Natural killer cell treated with Interleukin-12 subunit alpha and Interleukin-12 subunit beta and Interleukin-15 and Interleukin-18, amount 100 ng/mL, for 72 hours (primary cell): Measurements from ENCODE around the gene ARHGAP29. TPM values are rescaled to one million over a fixed set of nuclear protein-coding genes. Genes with fewer than 3 reads are reported as not detected.

Experiments used
- ATAC-seq, 2 donors: fragments of 150-1000 bp; cut with Tn5 transposase in 1 of 2; sonication (Bioruptor Pico), chemical (Tn5 transposase) in 1 of 2; 2 replicates each; pipeline ENCODE4 v1.10.0; 2021
- DNase-seq: peaks from one replicate; pipeline ENCODE4 v3.0.0; 2022; ENCODE audit warnings: low spot score
- H3K27ac Mint-ChIP-seq, 2 donors: 1 replicate in 1 of 2; 2 replicates in 1 of 2; pipeline ENCODE4 v1.8.0; 2022; ENCODE audit warnings: mixed read lengths in 2 of 2, mild to moderate bottlenecking in 1 of 2, moderate library complexity in 1 of 2
- H3K27me3 Mint-ChIP-seq, 2 donors: 1 replicate in 1 of 2; 2 replicates in 1 of 2; pipeline ENCODE4 v1.8.0; 2022; ENCODE audit warnings: mixed read lengths in 2 of 2
- H3K36me3 Mint-ChIP-seq: one replicate; pipeline ENCODE4 v1.8.0; 2022; ENCODE audit warnings: mixed read lengths
- H3K4me1 Mint-ChIP-seq, 2 donors: 1 replicate in 1 of 2; 2 replicates in 1 of 2; pipeline ENCODE4 v1.8.0; 2022; ENCODE audit warnings: low read depth in 2 of 2, mixed read lengths in 2 of 2, mild to moderate bottlenecking in 1 of 2
- H3K4me3 Mint-ChIP-seq: one replicate; pipeline ENCODE4 v1.8.0; 2022; ENCODE audit warnings: mixed read lengths
- H3K9me3 Mint-ChIP-seq: 2 replicates; pipeline ENCODE4 v1.8.0; 2022; ENCODE audit warnings: mixed read lengths
- total RNA-seq, 2 donors: library from RNA; stranded (reverse); gene quantifications; one replicate each; pipeline ENCODE4 v1.2.3, GENCODE V29; 2022

The ARHGAP29 gene
- total RNA-seq, 2 donors from 2014 or later = not detected

DNA sequence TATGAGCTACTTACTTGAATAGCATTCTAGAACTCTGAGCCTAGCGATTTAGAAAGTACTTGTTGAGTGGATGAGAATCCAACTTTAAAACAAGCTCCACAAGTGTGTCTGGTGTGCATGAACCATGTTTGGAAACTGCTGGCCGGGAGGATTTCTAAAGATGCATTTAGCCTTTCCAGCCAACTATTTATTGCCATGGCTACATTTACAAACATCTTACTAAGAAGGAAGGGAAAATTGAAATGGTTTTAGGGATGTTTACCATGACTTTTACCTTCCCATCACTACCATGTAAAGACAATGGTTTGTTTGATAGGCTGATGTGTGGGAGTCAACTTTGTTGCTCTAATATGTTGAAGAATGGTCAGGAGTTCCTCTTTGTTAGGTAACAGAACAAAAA is 37.7 kb upstream of the ARHGAP29 start:
- Mint-ChIP-seq H3K9me3 (no peaks in the 10 kb centered on the region), H3K27ac (no peak overlapping the region), H3K4me1 (no peaks in the 10 kb centered on the region), H3K36me3 (no peaks in the 10 kb centered on the region), H3K27me3 (peaks cover 15 to 36% of the 10 kb centered on the region in 2 donors), H3K4me3 (no peak overlapping the region)
- no peak for DNase-seq
- no peak for ATAC-seq

DNA sequence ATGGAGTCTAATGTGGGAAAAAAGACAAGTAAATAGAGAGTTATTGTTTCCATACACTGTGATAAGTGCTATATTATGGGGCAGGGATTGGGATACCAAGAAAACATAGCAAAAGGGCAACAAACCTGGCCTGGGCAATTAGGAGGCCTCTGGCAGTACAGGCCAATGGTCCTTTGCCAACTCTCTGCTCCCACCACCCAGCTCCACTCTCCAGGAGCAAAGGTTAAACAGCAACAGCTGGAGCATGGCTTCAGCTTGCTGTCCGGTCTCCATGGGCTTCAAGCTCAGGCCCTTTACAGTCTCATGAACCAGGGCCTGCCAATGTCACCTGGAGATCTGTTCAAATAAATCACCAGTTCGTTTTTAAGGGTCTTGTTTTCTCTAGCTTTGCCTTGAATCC is 37.2 kb upstream of the ARHGAP29 start:
- Mint-ChIP-seq H3K9me3 (no peaks in the 10 kb centered on the region), H3K4me1 (no peaks in the 10 kb centered on the region), H3K27ac (no peak overlapping the region), H3K36me3 (no peaks in the 10 kb centered on the region), H3K27me3 (peaks cover 15 to 33% of the 10 kb centered on the region in 2 donors), H3K4me3 (no peak overlapping the region)
- ATAC-seq = no peak
- no peak for DNase-seq

DNA sequence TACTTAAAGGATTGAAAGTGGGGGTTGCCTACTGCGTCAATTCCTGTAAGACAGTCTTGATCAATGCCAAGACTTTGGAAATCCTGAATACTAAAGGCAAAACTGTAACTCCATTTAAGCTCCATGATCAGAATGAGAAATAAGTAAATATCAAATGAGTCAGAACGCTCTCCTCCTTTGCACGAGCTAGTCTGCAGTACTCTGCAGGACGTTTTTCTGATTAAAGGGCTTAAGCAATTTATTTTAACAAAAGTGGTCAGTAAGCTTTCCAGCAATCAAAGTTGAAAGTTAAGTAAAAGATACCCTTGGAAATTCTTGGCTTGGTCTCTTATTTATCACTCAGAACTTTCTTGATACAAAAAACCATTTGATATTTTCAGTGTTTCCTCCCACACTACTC is 35.7 kb upstream of the ARHGAP29 start:
- H3K4me1 Mint-ChIP-seq = no peaks in the 10 kb centered on the region
- no peaks in the 10 kb centered on the region for H3K9me3 Mint-ChIP-seq
- no peaks in the 10 kb centered on the region for H3K36me3 Mint-ChIP-seq
- DNase-seq (no peak), ATAC-seq (no peak)
- no peak overlapping the region for H3K27ac Mint-ChIP-seq
- peaks cover 21 to 33% of the 10 kb centered on the region in 2 donors for H3K27me3 Mint-ChIP-seq
- no peak overlapping the region for H3K4me3 Mint-ChIP-seq

DNA sequence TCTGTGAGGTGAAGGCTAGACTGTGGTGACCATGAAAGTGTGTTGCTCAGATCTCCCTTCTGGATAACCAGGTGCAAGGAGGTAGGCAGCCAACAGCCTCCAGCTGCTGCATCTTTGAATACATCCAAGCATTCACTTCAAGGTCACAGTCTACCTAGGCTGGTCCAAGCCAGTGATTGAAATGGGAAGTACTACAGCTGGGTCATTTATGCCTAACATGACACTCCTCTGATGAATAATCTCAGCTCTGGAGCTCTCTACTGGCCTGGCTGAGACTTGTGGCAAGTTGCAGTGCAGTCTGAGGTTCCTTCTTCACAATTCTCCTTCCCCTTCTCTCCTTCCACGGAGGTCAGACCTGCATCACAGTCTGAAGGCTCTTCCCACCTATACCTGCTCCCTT is 35.0 kb upstream of the ARHGAP29 start:
- H3K27ac Mint-ChIP-seq = no peak overlapping the region

DNA sequence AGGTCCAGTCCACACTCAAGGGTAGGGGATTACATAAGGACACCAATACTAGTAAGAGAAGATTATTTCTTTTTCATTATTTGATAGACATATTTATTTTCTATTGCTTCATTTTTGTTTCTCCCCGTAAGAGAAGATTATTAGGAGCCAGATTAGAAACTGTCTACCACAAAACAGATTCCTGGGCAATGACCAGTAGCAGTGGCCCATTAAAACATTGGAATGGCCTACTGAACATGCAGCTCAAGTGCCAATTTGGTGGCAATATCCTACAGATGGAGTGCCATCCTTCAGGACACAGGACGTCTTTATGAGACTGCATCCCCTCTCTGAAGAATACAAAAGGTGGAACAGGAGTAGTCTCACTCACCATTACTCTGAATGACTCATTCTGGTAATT is 34.0 kb upstream of the ARHGAP29 start:
- H3K27ac Mint-ChIP-seq = no peak overlapping the region
- H3K27me3 Mint-ChIP-seq = peaks cover 25 to 46% of the 10 kb centered on the region in 2 donors
- ATAC-seq = no peak
- H3K36me3 Mint-ChIP-seq = no peaks in the 10 kb centered on the region
- no peaks in the 10 kb centered on the region for H3K9me3 Mint-ChIP-seq
- H3K4me3 Mint-ChIP-seq = no peak overlapping the region
- DNase-seq = no peak
- no peaks in the 10 kb centered on the region for H3K4me1 Mint-ChIP-seq

More for the DNA sequence above, 35.0 kb upstream of the ARHGAP29 start:
- no peak overlapping the region for H3K4me3 Mint-ChIP-seq
- ATAC-seq = peak in 1 of 2 donors; percentile 28
- H3K27me3 Mint-ChIP-seq = peaks cover 18 to 37% of the 10 kb centered on the region in 2 donors
- no peaks in the 10 kb centered on the region for H3K36me3 Mint-ChIP-seq
- no peaks in the 10 kb centered on the region for H3K4me1 Mint-ChIP-seq
- DNase-seq = no peak
- H3K9me3 Mint-ChIP-seq = no peaks in the 10 kb centered on the region

DNA sequence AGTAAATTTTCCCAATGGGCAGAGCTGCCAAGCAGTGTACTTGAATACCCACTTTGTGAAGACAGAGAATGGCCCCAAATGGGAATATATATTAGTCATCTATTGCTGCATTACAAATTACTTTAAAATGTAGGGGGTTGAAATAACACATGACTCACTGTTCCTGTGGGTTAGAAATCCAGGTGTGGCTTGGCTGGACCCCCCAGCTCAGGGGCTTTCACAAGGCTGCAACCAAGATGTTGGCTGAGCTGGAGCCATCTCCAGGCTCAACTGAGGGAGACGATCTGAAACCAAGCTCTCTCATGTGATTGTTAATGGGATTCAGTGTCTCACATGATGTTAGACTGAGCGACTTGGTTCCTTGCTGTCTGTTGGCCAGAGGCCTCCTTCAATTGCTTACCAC is 33.4 kb upstream of the ARHGAP29 start:
- H3K36me3 Mint-ChIP-seq = no peaks in the 10 kb centered on the region
- no peaks in the 10 kb centered on the region for H3K4me1 Mint-ChIP-seq
- no peak overlapping the region for H3K27ac Mint-ChIP-seq
- no peaks in the 10 kb centered on the region for H3K9me3 Mint-ChIP-seq
- no peak for DNase-seq
- H3K27me3 Mint-ChIP-seq = peaks cover 28 to 49% of the 10 kb centered on the region in 2 donors
- H3K4me3 Mint-ChIP-seq = no peak overlapping the region
- ATAC-seq = peak in 1 of 2 donors; percentile 33

DNA sequence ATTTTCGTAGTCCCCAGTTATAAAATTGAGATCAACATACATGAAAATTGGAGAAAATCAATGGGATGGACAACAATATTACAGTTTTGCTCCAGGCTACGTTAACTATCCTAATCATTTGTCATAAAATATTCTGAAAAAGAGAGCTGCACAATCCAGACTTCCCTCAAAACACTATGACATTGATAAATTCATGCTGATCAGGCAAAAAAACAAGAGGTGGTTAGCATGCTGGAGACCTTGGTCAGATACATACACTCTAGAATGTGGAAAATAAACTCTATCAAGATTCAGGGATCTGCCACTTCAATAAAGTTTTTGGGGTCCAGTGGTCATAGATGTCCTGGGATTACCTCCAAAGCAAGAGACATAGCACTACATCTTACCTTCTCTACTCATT is 32.5 kb upstream of the ARHGAP29 start:
- Mint-ChIP-seq H3K4me3 (no peak overlapping the region), H3K9me3 (no peaks in the 10 kb centered on the region), H3K4me1 (no peaks in the 10 kb centered on the region), H3K27ac (no peak overlapping the region), H3K36me3 (no peaks in the 10 kb centered on the region), H3K27me3 (peaks cover 28 to 46% of the 10 kb centered on the region in 2 donors)
- ATAC-seq (no peak), DNase-seq (no peak)

DNA sequence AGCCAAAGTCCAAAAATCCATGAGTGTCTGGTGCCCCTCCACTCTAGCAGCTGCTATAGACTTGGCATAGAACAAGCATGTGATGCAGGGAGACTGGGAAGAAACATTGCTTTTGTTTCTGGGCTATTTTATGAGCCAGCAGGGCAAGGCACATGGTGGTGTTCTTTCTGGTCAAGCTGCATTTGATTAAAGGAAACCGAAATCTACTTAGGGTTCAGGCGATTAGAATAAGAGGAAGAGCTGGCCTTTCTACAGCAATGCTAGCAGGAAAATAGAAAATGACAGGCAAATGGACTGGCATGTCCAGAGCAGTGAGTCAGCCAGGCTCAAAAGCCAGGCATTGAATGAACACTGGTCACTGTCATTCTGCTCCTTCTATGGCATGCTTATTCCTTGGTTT is 28.5 kb upstream of the ARHGAP29 start:
- H3K27ac Mint-ChIP-seq = no peak overlapping the region
- DNase-seq (no peak), ATAC-seq (peak in 1 of 2 donors; percentile 29)
- no peaks in the 10 kb centered on the region for H3K9me3 Mint-ChIP-seq
- H3K36me3 Mint-ChIP-seq = no peaks in the 10 kb centered on the region
- peaks cover 42 to 44% of the 10 kb centered on the region in 2 donors for H3K27me3 Mint-ChIP-seq
- H3K4me3 Mint-ChIP-seq = no peak overlapping the region
- H3K4me1 Mint-ChIP-seq = no peaks in the 10 kb centered on the region

DNA sequence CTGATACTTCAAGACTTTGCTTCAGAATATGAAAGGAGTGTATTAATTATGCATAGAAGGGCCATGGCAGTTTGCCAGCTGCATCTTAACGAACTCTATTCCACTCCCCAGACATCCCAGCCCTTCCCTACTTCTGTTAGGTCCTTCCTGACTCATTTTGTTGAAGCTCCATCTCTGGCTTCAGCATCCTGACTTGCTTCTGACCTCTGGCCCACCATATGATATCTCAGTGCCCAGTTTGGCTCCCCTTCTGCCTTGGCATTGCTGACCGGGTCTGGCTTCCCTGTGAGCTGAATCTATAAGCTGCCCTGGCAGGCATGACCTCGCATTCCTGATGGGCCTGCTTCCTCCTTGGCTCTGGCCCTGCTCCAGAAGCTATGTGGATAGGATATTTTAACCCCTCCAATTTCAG is 27.6 kb upstream of the ARHGAP29 start:
- Mint-ChIP-seq H3K27ac (no peak overlapping the region), H3K4me3 (no peak overlapping the region), H3K9me3 (no peaks in the 10 kb centered on the region), H3K36me3 (no peaks in the 10 kb centered on the region), H3K4me1 (no peaks in the 10 kb centered on the region), H3K27me3 (peaks cover 44 to 50% of the 10 kb centered on the region in 2 donors)
- DNase-seq = no peak
- ATAC-seq = no peak

DNA sequence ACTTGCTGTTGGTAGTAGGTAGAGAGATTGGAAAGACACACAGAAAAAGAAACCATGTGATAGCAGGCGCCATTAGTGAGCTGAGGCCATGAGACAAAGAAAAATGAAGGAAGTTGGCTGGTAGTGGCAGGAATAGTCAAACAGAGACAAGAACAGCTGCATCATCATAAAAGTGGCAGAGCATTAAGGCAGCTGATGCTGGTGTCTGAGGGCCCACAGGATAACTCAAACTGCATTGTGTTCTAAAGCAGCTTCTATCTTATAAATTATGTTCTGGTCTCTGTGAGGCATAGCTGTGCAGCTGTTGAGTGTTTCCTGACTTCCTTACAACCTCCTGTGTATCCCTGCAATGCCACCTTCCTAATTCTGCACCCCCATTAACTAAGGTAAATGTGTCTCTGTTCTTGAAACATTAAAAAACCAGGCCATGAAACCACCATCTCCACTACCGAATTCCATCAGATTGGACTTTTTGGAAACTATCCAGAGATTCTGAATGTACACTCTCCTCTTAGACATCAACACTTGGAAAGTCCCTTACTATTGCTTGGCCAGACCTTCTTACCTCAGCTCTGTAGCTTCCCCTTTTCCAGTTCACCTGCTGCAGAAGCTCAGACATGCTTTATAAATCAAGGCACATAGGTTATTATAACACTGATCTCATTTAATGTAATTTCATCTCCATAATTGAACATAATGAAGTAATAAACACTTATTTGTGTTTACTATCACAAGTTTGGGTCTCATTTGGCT is 23.4 kb upstream of the ARHGAP29 start:
- Mint-ChIP-seq H3K9me3 (no peaks in the 10 kb centered on the region), H3K27ac (no peak overlapping the region), H3K27me3 (peaks cover 27 to 41% of the 10 kb centered on the region in 2 donors), H3K4me1 (no peaks in the 10 kb centered on the region), H3K4me3 (no peak overlapping the region), H3K36me3 (no peaks in the 10 kb centered on the region)
- DNase-seq (no peak), ATAC-seq (no peak)

DNA sequence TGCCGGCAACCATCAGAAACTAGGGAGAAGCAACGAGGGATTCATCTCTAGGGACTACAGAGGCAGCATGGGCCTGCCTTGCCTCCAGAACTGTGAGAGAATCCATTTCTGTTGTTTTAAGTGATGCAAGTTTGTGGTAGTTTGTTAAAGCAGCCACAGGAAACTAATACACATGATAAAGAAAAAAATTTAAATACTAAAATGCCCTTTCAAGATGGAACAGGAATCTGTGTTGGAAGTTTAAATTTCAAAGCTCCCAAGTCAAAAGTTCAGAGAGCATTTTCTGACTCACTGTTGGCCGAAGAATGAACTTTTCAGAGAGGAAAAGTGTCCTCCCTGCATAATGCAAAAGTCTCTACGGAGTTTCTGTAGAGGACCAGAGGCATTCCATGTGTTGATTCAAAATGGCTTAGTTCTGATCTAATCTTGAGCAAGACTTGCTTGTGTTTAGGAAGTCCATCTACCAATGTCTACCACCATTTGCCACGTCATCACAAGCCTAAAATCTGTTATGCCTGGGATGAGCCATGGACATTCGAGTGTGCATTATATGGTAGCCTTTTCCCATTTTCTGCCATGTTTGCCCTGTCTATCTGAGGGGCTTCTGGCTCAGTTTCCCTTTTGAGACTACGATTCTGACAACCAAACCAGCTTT is 22.4 kb upstream of the ARHGAP29 start:
- H3K4me1 Mint-ChIP-seq = no peaks in the 10 kb centered on the region
- H3K36me3 Mint-ChIP-seq = no peaks in the 10 kb centered on the region
- H3K4me3 Mint-ChIP-seq = no peak overlapping the region
- ATAC-seq = no peak
- no peaks in the 10 kb centered on the region for H3K9me3 Mint-ChIP-seq
- no peak overlapping the region for H3K27ac Mint-ChIP-seq
- DNase-seq = no peak
- H3K27me3 Mint-ChIP-seq = peaks cover 29 to 40% of the 10 kb centered on the region in 2 donors

DNA sequence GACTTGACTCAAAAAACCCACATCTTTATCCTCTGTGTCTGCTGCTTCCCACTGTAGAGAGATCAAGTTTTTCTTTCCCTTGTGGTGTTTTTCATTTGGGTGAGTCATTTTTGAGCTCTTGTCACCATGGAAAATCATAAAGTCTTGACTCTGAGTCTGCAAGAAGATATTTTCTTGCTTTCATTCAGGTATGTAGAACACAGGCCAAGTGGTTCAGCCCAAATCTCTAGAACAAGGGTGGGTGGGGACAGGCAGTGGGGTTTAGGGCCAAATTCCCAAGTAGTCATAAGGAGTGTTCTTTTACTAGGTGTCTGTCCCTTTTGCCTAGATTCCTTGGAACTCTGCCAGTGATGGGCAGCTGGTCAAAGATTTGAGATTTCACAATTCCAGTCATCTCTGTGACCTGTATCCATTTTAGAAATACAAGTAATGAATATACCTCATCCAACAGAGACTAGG is 21.5 kb upstream of the ARHGAP29 start:
- H3K27me3 Mint-ChIP-seq = peaks cover 28 to 40% of the 10 kb centered on the region in 2 donors
- no peaks in the 10 kb centered on the region for H3K9me3 Mint-ChIP-seq
- ATAC-seq (no peak), DNase-seq (no peak)
- H3K27ac Mint-ChIP-seq = no peak overlapping the region
- no peak overlapping the region for H3K4me3 Mint-ChIP-seq
- H3K36me3 Mint-ChIP-seq = no peaks in the 10 kb centered on the region
- H3K4me1 Mint-ChIP-seq = no peaks in the 10 kb centered on the region

DNA sequence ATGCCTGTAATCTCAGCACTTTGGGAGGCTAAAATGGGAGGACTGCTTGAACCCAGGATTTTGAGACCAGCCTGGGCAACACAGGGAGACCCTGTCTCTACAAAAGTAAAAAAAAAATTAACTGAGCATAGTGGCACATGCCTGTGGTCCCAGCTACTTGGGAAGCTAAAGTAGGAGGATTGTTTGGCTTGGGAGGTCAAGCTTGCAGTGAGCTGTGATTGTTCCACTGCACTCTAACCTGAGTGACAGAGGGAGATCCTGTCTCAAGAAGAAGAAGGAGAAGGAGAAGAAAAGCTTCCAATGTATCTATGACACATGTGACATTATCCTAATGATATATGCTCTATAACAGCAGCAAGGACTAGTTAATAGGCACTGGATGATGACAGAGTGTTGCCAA is 20.1 kb upstream of the ARHGAP29 start:
- Mint-ChIP-seq H3K9me3 (no peaks in the 10 kb centered on the region), H3K36me3 (no peaks in the 10 kb centered on the region), H3K4me1 (no peaks in the 10 kb centered on the region), H3K27ac (no peak overlapping the region), H3K4me3 (no peak overlapping the region), H3K27me3 (peaks cover 27 to 34% of the 10 kb centered on the region in 2 donors)
- ATAC-seq = no peak
- no peak for DNase-seq

DNA sequence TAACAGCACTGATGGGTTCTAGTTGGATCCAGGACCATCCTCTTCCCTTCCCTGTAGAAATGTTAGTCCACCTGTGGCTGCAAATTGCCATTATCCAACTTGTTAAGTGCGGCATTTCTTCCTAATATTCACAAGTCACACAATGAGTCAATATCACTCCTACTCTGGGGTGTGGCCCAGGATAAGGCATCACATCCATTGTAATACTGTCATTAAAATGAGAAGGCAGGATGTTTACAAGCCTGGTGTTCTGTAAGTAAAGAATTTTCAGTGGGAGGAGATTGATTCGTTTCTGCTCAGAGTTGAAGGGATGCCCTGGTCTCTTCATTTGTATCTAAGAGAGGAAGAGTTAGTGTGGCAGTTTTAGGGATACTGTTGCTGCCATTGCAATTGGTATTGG is 18.1 kb upstream of the ARHGAP29 start:
- ATAC-seq = no peak
- Mint-ChIP-seq H3K36me3 (no peaks in the 10 kb centered on the region), H3K27ac (no peak overlapping the region), H3K4me3 (no peak overlapping the region), H3K9me3 (no peaks in the 10 kb centered on the region), H3K4me1 (no peaks in the 10 kb centered on the region), H3K27me3 (peaks cover 30 to 32% of the 10 kb centered on the region in 2 donors)
- DNase-seq = no peak
